ENCODE results near the gene CDH18. TPM values are rescaled to one million over a fixed set of nuclear protein-coding genes. Genes with fewer than 3 reads are reported as not detected.
A peak's percentile ranks its signal among the peaks of the same experiment; 100 is the strongest.

CDH18 gene
- total and polyA plus RNA-seq, 2 donors (not counting 1 experiment from before 2014, with no cell fraction given): 0.16 to 0.33 TPM

DNA sequence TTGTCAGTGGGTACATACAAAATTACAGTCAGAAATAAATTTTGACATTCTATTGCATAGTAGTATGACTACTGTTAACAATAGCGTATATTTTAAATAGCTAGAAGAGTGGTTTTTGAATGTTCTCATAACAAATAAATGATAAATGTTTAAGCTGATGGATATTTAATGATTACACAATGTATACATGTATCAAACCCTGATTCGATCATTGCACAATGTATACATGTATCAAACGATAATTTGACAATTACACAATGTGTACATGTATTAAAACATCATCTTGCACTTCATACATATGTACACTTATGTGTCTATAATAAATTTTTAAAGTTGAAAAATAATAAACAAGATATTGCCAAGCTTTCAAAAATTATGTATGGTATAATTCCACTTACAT, 87.7 kb downstream of the CDH18 start:
- Histone ChIP-seq H3K79me2 (ENCODE audit: control insufficient read depth, insufficient read depth, low read length) (no peaks in the 10 kb centered on the region), H3K27ac (ENCODE audit: insufficient read depth, low read length) (no peak overlapping the region), H3K36me3 (ENCODE audit: control insufficient read depth, insufficient read depth, low read length) (no peaks in the 10 kb centered on the region), H2AFZ (ENCODE audit: low read length) (no peak overlapping the region), H3K9ac (ENCODE audit: insufficient read depth, low read length) (no peak overlapping the region), H3K9me3 (ENCODE audit: control insufficient read depth, insufficient read depth, low read depth, low read length) (no peaks in the 10 kb centered on the region), H3K4me1 (ENCODE audit: control insufficient read depth, extremely low read depth, insufficient read depth, low read length) (no peaks in the 10 kb centered on the region), H3K4me2 (ENCODE audit: extremely low read depth, insufficient read depth, low read length) (no peak overlapping the region), H3K4me3 (replicated peaks in 1 of 4; ENCODE audit: control extremely low read depth in 1 of 4, insufficient read depth in 1 of 4, low read depth in 3 of 4, low read length in 4 of 4) (no peak overlapping the region), H4K20me1 (ENCODE audit: control insufficient read depth, extremely low read depth, insufficient read depth, low read length) (no peaks in the 10 kb centered on the region), H3K27me3 (ENCODE audit: control insufficient read depth, insufficient read depth, low read length) (no peaks in the 10 kb centered on the region)
- TF ChIP-seq, protein P1, sequence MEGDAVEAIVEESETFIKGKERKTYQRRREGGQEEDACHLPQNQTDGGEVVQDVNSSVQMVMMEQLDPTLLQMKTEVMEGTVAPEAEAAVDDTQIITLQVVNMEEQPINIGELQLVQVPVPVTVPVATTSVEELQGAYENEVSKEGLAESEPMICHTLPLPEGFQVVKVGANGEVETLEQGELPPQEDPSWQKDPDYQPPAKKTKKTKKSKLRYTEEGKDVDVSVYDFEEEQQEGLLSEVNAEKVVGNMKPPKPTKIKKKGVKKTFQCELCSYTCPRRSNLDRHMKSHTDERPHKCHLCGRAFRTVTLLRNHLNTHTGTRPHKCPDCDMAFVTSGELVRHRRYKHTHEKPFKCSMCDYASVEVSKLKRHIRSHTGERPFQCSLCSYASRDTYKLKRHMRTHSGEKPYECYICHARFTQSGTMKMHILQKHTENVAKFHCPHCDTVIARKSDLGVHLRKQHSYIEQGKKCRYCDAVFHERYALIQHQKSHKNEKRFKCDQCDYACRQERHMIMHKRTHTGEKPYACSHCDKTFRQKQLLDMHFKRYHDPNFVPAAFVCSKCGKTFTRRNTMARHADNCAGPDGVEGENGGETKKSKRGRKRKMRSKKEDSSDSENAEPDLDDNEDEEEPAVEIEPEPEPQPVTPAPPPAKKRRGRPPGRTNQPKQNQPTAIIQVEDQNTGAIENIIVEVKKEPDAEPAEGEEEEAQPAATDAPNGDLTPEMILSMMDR (conservative IDR thresholded peaks at IDR 0.05 in 1 of 2, IDR thresholded peaks at IDR 0.05 in 1 of 2; ENCODE audit: low read depth in 1 of 2, low read length in 2 of 2): no peak
- TF ChIP-seq EZH2 (IDR thresholded peaks at IDR 0.05; ENCODE audit: low read length, missing control alignments): no peak
- no peak for DNase-seq (ENCODE audit: low read depth in 2 of 2)

- no peaks in the 10 kb centered on the region for H3K27me3 ChIP-seq (ENCODE audit: control insufficient read depth, insufficient read depth, low read length)
- no peaks in the 10 kb centered on the region for H4K20me1 ChIP-seq (ENCODE audit: control insufficient read depth, extremely low read depth, insufficient read depth, low read length)
- H3K4me3 ChIP-seq (replicated peaks in 1 of 4; ENCODE audit: control extremely low read depth in 1 of 4, insufficient read depth in 1 of 4, low read depth in 3 of 4, low read length in 4 of 4): no peak overlapping the region
- no peak overlapping the region for H3K9ac ChIP-seq (ENCODE audit: insufficient read depth, low read length)
- no peaks in the 10 kb centered on the region for H3K9me3 ChIP-seq (ENCODE audit: control insufficient read depth, insufficient read depth, low read depth, low read length)
- DNase-seq (ENCODE audit: low read depth in 2 of 2): peak; percentile 52 to 64
- H3K4me2 ChIP-seq (ENCODE audit: extremely low read depth, insufficient read depth, low read length): peak overlapping the region; percentile 23
- no peaks in the 10 kb centered on the region for H3K79me2 ChIP-seq (ENCODE audit: control insufficient read depth, insufficient read depth, low read length)
- H3K27ac ChIP-seq (ENCODE audit: insufficient read depth, low read length): no peak overlapping the region
- no peak overlapping the region for H2AFZ ChIP-seq (ENCODE audit: low read length)
- H3K36me3 ChIP-seq (ENCODE audit: control insufficient read depth, insufficient read depth, low read length): no peaks in the 10 kb centered on the region
- TF ChIP-seq, protein P1 (conservative IDR thresholded peaks at IDR 0.05 in 1 of 2, IDR thresholded peaks at IDR 0.05 in 1 of 2; ENCODE audit: low read depth in 1 of 2, low read length in 2 of 2): no peak
- no peak for TF ChIP-seq EZH2 (IDR thresholded peaks at IDR 0.05; ENCODE audit: low read length, missing control alignments)
- no peaks in the 10 kb centered on the region for H3K4me1 ChIP-seq (ENCODE audit: control insufficient read depth, extremely low read depth, insufficient read depth, low read length)
These were observed 96.3 kb downstream of the CDH18 start for GRCh38 chr5:19891658-19892057.

GRCh38 chr5:19886123-19886917, 101.7 kb downstream of the CDH18 start:
- Histone ChIP-seq H3K4me2 (ENCODE audit: extremely low read depth, insufficient read depth, low read length) (no peak overlapping the region), H3K4me3 (replicated peaks in 1 of 4; ENCODE audit: control extremely low read depth in 1 of 4, insufficient read depth in 1 of 4, low read depth in 3 of 4, low read length in 4 of 4) (no peak overlapping the region), H3K36me3 (ENCODE audit: control insufficient read depth, insufficient read depth, low read length) (no peaks in the 10 kb centered on the region), H3K4me1 (ENCODE audit: control insufficient read depth, extremely low read depth, insufficient read depth, low read length) (no peaks in the 10 kb centered on the region), H3K27me3 (ENCODE audit: control insufficient read depth, insufficient read depth, low read length) (no peaks in the 10 kb centered on the region), H2AFZ (ENCODE audit: low read length) (no peak overlapping the region), H3K79me2 (ENCODE audit: control insufficient read depth, insufficient read depth, low read length) (no peaks in the 10 kb centered on the region), H4K20me1 (ENCODE audit: control insufficient read depth, extremely low read depth, insufficient read depth, low read length) (no peaks in the 10 kb centered on the region), H3K9ac (ENCODE audit: insufficient read depth, low read length) (no peak overlapping the region), H3K27ac (ENCODE audit: insufficient read depth, low read length) (no peak overlapping the region), H3K9me3 (ENCODE audit: control insufficient read depth, insufficient read depth, low read depth, low read length) (no peaks in the 10 kb centered on the region)
- DNase-seq (ENCODE audit: low read depth in 2 of 2): peak; percentile 53 to 85
- TF ChIP-seq, protein P1 (conservative IDR thresholded peaks at IDR 0.05 in 1 of 2, IDR thresholded peaks at IDR 0.05 in 1 of 2; ENCODE audit: low read depth in 1 of 2, low read length in 2 of 2): no peak
- TF ChIP-seq EZH2 (IDR thresholded peaks at IDR 0.05; ENCODE audit: low read length, missing control alignments): no peak

Measured in fibroblast of lung (primary cell).